Inferior parietal cortex (tissue), 1 donor: ENCODE data around the gene NDUFS6.
"Not testable (repeated sequence)": the region's sequence is repeated elsewhere in the genome, so short reads cannot be mapped to it uniquely, and the experiment has no call there.

Source experiments
- DNase-seq: peaks from one replicate; pipeline ENCODE4 v3.0.0-alpha.2; 2016; ENCODE audit errors: extremely low spot score

The NDUFS6 gene

DNA sequence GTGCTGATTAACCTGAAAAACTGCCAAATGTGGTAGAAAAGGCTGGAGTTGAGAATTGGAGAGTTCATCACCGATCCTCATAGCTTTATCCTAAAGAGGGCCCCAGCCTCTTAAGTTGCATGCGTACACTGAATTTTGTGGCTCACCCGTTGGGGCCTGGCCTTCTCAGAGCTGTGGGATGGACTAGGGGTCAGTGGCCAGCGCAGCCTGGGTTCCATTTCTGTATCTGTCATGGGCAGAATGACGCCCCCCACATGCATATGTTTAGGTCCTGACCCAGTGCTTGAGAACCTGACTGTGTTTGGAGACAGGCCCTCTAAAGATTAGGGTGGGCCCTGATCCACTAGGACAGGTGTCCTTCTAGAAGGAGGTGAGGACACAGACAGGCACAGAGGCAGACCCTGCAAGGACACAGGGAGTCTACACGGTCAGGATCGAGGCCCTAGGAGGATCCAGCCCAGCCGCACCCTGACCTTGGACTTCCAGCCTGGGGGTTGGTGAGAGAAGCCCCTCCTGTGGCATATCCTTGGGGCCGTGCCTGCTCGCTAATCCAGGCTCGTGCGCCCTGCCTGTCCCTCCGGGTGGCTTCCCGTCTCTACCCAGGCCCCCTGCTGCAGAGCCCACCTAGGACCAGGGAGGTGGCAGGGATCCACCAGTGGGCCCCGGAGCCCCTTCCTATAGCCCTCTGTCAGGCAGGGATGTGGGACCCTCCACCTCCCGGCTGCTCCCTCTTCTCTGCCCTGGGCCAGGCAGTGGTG is 32.2 kb downstream of the NDUFS6 start:
- DNase-seq, result no peak

DNA sequence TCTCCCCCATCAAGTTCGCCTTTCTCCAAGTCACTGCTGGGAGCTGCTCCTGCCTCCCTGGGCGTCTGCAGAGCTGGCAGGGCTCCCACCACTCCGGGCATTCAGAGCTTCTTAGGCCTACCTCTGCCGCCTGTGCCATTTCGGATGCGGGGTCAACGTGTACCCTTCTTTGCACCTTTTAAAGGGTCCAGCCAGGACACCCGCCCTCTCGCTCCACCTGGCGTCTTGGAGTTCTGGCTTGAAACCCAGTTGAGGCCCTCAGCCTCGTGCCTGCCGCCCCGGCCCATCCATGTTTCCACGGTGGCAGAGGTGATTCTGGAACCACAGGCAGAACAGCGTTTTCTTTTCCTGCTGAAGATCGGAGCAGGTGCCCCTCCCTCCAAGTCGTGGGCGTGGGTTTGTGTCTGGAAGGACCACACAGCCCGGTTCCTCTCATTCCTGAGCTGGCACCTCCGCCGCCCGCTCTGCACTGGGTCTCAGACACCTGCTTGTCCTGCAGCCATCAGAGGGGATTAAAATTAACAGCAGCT is 32.9 kb downstream of the NDUFS6 start:
- no peak for DNase-seq

DNA sequence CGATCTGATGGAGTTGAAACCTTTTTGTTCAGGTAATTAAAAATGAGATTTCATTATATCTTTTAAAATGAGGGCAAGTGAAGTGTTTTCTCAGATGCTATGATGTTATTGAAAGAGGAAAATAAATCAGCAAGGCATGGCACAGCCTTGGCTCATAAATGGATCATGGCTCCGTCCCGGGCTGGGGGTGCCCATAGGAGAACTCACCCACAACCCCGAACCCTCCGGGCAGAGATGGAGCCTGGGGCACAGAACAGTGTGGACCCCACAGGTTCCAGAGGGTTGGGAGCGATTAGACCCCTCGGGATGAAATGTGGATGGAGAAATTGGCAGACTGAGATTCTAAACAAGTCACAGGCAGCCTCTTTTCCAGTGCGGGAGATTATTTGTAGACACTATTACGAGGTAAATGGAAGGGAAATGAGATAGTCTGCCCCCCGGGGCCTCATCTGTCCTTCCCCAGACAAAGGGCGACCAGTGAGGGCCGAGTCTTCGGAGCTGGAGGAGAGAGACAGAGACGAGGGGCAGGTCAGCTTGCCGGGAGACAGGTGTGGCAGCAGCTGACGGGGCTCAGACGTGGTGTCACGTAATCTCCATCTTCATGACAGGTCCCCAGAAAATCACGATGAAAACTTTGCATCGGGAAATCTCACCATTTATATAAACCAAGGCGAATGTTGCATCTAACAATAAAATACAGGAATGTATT is 33.7 kb downstream of the NDUFS6 start:
- DNase-seq, result no peak

DNA sequence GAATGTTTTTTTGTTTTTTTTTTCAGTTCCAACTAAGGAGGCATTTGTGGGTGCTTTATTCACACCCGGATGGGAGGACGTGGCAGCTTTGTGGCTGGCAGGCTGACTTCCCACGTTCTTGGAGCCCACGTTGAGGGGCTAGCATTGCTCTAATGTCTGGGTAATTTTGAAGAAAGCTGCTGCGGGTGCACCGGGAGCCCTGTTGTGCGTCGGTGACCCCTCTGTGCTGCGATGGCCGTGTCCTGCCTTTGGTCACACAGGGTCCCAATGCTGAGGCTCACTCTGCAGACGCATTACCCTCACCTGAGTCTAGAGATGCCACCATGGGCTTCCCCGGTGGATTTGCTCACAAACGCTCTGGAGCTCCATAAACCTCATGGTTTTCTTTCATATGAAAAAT is 34.2 kb downstream of the NDUFS6 start:
- DNase-seq, result no peak

DNA sequence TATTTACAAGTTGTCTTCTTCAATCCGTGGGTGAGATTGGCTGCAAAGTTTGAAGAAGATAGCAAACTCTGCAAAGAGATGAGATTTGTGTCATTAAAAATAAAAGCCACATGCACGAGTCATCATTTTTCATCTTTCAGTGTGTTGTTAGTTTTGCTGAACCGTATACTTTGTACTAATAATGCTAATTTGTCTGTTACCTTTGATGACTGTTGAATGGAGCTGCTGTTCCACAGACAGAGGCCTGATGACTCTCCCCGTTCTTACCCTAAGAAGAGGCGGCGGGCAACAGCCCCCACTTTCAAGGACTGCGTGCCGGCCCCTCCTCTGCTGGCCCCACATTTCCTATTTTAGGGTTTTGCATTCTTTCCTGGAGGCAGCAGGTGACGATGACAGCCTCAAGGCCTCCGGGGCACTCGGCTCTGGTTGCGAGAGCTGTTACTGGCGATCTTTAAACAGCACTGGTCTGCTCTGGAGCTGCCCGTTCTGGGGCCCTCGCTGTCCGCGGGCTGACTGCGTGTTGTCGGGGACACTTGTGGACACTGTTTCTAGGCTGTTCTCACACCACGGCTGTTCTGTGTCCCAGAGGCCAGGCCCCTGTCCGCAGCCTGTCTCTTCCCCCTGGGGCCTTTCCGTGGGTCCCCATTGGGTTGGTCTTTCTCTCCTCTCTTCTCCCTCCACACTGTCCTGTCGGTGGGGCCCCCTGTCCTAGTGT is 35.1 kb downstream of the NDUFS6 start:
- no peak for DNase-seq

DNA sequence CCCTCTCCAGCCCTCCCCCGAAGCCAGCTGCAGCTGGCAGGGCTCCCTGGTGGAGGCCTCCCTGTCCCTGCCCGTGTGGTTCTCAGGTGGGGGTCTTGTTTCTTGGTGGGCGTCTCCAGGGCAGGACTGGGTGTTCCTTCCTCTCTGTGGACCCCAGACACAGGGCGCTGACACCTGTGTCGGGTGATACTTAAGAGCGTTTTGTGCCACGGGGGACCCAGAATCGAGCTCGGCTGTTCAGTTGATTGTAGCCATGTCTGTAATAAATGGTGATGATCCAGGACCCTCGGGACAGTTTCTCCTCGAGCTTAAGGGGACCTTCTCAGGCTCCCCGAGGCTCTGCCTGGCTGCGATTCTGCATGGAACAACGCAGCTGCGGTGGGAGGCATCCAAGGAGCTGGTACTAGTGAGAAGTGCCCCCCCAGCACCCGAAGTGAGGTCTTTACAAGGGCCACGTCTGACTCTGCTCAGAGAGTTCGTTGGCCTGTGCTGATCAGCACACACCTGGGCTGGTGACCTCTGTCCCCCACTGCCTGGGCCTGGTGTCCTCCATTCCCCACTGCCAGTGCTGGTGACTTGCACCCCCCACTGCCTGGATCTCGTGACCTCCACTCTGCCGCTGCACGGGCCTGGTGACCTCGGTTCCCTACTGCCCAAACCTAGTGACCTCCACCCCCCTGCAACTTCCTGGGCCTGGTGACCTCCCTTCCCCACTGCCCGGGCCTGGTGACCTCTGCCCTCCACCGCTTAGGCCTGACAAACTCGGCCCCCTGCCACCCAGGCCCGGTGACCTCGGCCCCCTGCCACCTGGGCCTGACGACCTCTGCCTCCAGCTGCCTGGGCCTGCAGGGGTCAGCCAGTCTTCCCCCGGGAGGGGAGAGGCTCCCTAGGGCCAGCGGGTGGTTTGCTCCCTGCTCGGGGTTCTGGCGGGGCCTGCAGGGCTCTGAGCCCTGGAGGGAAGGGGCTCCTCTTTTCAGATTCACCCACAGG is 36.0 kb downstream of the NDUFS6 start:
- DNase-seq, result no peak

DNA sequence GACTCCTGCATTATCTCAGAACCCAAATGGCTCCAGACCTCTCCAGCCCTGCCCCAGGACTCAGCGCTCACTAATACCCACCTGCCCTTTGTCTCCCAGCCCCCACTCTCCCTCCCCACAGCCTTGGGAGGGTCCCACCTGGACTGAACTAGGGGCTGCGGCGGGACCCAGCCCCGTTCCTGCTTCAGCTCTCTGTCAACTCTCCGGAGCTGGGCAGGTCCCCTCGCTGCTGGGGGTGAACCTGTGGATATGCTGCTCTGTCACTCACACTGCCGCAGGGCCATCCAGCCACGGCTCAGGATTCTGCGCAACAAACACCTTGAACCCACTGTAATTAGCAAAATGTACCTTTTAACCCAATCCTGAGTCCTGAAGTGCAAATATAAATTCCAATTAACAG is 36.8 kb downstream of the NDUFS6 start:
- no peak for DNase-seq

DNA sequence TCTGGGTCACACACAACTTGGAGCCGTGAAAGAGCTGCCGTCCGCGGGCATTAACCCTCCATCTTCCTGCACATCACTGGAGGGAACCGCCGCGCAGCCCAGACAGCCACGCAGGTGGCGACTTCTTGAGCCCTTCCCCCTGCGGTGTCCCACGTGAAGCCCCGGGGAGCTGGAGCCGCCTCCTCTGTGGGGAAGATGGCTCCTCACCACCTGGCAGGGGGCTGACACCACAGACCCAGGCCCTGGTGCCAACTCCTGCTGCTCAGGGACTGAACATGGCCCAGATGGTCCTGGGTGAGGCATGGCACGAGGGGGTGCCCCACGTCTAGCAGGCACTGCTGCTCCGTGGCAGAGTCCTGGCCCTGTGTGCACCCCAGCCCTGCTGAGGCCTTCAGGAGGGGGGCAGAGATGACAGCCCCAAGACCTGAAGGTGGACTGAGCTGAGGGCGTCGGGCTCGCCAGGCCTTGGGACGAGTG is 38.9 kb downstream of the NDUFS6 start:
- DNase-seq, result no peak

DNA sequence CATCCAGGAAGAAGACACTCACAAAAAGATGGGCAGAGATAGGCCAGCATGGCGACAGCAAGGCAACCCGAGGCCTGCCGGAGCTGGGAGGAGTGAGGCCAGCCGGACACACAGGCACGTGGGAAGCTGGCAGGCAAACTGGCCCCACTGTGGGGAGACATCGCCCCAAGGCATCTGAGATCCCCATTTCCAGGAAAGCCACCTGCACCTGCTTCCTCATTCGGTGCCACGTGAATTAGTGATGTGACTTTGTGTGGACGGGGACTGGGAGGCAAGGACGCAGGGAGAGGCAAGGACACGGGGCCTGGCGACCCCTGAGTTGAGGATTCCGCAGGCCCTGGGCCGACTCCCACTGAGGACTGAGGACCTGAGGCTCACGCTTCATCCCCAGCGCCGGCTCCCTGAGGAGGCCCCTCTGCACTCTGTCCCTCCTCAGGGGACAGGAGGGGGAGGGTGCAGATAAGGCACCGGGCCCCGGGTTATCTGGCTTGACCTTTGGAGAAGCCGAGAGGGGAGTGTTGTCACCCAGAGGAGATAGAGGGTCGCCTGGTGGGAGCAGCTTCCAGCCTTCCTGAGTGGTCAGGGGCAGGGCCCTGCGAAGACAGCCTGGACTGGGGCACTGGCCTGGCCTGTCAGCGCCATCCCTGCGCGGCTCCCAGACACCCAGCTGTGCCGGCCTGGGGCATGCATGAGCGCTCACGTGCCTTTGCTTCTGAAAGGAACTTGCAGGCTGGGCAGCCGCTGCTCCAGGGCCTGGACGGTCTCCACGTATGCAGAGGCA is 39.7 kb downstream of the NDUFS6 start:
- DNase-seq, result no peak

DNA sequence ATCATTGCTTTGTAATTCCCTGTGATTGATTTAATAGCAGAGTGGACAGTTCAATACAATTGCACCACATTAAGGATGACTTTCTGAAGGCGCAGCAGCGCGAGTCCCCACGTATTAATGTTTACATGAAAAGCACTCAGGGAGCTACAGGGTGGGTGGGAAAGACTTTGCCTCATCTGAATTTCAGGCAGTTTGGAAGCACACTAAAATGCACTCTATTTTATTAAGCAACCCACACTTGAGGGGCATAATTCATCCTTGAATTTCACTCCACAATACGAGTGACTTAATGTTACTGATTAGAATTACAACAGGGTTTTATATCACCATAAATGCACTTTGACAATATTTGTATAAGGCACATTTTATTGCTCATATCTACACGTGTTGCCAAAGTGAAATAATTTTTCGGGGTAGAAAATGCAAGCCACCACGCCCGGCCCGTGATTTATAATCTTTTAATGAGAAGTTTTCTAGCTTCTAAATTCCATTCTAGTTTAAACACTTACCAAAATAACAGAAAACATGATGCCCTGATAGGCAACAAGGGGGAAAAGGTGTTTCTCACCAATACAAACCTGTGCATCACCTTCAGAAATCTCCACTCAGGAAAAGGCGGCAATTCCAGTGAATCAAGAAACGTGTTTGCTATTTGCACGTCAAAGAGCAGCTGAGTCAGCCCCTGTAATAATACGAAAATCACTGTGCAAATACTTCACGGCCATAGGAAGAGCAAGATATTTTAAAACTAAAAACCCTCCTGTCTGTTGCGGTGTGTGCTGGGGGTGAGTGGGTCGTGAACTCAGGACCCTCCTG is 41.0 kb downstream of the NDUFS6 start:
- no peak for DNase-seq

DNA sequence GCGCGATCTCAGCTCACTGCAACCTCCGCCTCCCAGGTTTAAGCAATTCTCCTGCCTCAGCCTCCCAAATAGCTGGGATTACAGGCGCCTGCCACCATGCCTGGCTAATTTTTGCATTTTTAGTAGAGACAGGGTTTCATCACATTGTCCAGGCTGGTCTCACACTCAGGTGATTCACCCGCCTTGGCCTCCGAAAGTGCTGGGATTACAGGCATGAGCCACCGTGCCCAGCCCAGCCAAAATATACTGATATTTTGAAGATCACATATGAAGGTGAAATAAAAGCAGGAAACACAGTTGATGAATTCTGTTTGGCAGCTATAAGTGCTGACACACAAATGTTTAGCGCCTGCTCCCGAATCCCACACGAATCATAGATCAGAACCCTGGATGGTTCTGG is 42.6 kb downstream of the NDUFS6 start:
- DNase-seq, result not testable (repeated sequence)

DNA sequence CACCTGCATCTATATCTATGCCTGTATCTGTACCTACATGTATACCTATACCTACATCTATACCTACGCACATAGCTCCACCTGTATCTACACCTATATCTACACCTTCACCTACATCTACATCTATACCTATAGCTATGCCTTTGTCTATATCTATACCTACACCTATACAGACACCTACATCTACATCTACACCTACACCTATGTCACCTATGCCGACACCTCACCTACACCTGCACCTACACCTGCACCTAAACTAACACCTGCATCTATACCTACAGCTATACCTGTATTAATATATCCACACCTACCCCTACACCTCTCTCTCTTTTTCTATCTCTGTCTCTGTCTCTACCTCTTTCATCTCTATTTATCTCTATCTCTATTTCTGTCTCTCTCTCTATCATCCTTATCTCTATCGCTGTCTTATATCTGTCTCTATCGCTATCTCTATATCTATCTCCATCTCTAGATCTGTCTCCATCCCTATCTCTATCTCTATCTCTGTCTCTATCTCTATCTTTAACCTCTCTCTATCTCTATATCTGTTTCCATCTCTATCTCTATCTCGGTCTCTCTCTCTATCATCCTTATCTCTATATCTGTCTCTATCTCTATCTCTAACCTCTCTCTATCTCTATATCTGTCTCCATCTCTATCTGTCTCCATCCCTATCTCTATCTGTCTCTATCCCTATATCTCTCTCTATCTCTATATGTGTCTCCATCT is 43.7 kb downstream of the NDUFS6 start:
- no peak for DNase-seq

DNA sequence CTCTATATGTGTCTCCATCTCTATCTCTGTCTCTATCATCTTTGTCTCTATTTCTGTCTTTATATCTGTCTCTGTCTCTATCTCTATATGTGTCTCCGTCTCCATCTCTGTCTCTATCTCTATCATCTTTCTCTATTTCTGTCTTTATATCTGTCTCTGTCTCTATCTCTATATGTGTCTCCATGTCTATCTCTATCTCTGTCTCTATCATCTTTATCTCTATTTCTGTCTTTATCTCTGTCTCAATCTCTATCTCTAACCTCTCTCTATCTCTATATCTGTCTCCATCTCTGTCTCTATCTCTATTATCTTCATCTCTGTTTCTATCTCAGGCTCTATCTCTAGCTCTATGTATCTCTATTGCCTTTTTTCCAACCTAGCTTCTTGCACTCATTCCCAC is 44.5 kb downstream of the NDUFS6 start:
- no peak for DNase-seq

DNA sequence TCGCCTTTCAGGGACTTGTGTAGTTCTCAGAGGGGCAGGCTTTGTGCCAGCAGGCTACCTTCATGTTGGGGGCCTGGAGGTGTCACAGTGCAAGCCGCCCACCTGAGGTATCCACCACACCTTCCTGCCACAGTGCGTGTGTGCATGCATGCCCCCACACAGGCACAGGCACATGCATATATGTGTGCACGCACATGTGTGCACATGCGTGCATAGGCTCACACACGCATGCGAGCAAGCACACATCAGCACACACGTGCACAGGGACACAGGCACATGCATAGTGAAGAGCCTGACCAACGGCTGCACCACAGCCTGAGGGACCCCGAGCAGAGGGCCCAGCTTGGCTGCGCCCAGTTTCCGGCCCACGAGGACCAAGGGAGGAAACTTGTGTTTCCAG is 45.4 kb downstream of the NDUFS6 start:
- DNase-seq, result no peak

DNA sequence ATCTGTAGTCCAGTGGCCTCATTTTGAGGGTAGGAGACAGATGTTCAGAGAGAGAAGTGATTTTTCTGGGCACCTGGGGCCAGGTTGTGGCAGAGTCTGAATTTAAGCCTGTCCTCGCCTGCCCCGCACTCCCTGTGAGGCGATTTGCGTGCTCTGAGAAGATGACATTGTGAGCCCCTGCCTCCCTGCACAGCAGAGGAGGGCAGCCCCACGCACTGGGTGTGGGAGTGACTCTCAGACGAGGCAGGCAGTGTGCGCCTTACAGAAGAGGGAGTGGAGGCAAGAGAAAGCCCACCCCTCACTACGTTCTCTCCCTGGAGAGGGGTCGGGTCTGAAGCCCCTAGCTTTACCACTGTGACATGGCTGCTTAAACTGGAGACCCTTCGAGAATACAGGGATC is 45.8 kb downstream of the NDUFS6 start:
- DNase-seq, result no peak

DNA sequence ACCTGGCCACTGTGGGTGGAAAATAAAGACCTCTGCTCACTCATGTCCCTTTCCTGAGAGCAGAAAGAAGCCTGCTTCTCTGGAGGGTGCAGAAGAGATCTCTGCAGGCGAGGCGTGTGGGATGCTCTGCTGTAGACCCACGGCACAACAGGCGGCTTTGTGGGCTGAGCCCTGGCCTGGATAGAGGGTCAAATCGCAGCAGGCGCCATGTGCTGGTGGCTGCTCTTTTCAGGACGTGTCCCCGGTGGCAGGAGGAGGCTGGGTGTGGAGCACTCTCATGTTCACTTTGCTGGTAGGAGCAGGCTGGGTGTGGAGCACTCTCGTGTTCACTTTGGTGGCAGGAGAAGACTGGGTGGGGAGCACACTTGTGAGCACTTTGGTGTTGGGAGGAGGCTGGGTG is 46.4 kb downstream of the NDUFS6 start:
- DNase-seq, result no peak

DNA sequence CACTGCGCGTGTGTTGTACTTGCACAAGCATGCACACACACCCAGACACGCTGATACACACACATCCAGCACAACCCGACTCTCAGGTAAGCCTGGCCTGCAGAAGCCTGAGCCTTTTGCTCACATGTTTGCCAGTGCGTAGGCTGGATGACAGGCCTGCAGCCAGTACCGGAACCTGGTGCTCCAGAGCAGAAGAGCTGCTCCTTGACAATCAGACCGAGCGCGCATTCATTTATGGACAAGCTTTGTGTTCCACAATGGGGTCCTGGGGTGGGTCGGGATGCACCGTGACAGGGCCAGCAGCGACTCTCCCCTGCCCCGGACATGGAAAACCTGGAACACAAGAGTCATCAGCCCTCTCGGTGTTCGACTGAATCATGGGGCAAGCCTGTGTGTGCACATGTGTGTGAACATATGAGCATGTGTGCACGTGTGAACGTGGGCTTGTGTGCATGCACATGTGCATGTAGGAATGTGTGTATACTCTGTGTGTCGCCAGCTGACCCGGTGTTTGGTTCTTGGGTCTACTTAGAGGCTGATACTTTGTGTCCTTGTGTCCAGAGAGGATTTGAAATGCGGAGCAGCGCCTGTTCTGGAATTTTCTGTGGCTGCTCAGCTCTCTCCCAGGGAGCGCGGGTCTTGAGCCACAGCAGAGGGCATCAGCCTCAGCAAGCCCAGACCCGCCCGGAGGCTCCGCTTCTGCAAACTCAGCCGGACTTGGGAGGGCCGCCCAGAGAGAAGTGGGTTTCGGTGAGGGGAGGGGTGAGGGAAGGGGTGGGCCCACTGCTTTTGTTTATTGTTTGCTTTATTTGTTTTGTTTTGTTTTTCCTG is 49.3 kb downstream of the NDUFS6 start:
- no peak for DNase-seq
